Neural cell (in vitro differentiated cells): Measurements from ENCODE around the gene ZZZ3. TPM values are rescaled to one million over a fixed set of nuclear protein-coding genes. Genes with fewer than 3 reads are reported as not detected.

Experiments
- H2AFZ ChIP-seq: fragments of 200-600, 300-800 bp; sonication (generic), shearing (Covaris generic); 2 replicates; pipeline ENCODE4 v1.6.0; 2014; ENCODE audit warnings: low read depth, mild to moderate bottlenecking, antibody characterized with exemption, low read length, moderate library complexity
- H3F3A ChIP-seq: fragments of 200-600 bp; shearing (Covaris generic); 2 replicates; pipeline ENCODE4 v1.6.1; 2016; ENCODE audit warnings: mild to moderate bottlenecking, moderate library complexity, mixed read lengths, antibody characterized with exemption, low read length; ENCODE audit not compliant: insufficient read depth, poor library complexity, severe bottlenecking
- H3K27ac ChIP-seq: fragments of 200-600, 300-800 bp; sonication (generic), shearing (Covaris generic); 2 replicates; pipeline ENCODE4 v1.5.1; 2014; ENCODE audit warnings: mild to moderate bottlenecking, low read length, moderate library complexity
- H3K27me3 ChIP-seq: fragments of 300-800, 200-600 bp; sonication (generic), shearing (Covaris generic); 2 replicates; pipeline ENCODE4 v1.6.0; 2014; ENCODE audit warnings: mild to moderate bottlenecking, low read depth, low read length, moderate library complexity; ENCODE audit not compliant: insufficient read depth
- H3K36me3 ChIP-seq: fragments of 300-800, 200-600 bp; sonication (generic), shearing (Covaris generic); 2 replicates; pipeline ENCODE4 v1.5.1; 2014; ENCODE audit warnings: mild to moderate bottlenecking, antibody characterized with exemption, low read length, moderate library complexity; ENCODE audit not compliant: insufficient read depth
- H3K4me2 ChIP-seq: fragments of 300-800, 200-600 bp; sonication (generic), shearing (Covaris generic); 2 replicates; pipeline ENCODE4 v1.6.0; 2014; ENCODE audit warnings: mild to moderate bottlenecking, low read length
- H3K4me3 ChIP-seq: fragments of 300-800, 200-600 bp; sonication (generic), shearing (Covaris generic); 2 replicates; pipeline ENCODE4 v1.5.1; 2014; ENCODE audit warnings: mild to moderate bottlenecking, low read length, moderate library complexity
- H3K79me2 ChIP-seq: fragments of 200-600 bp; shearing (Covaris generic); replicated peaks from 2 replicates; pipeline ENCODE4 v1.6.0; 2014; ENCODE audit warnings: mild to moderate bottlenecking, low read length, moderate library complexity; ENCODE audit not compliant: insufficient read depth
- H3K9ac ChIP-seq: fragments of 300-800, 200-600 bp; sonication (generic), shearing (Covaris generic); 2 replicates; pipeline ENCODE4 v1.6.1; 2016; ENCODE audit warnings: mild to moderate bottlenecking, low read length, mixed read lengths
- H3K9me2 ChIP-seq: fragments of 200-600 bp; shearing (Covaris generic); 2 replicates; pipeline ENCODE4 v1.6.1; 2016; ENCODE audit warnings: mild to moderate bottlenecking, low read length, mixed read lengths; ENCODE audit not compliant: insufficient read depth
- H3K9me3 ChIP-seq: fragments of 200-600, 300-800 bp; sonication (generic), shearing (Covaris generic); 2 replicates; pipeline ENCODE4 v1.6.1; 2016; ENCODE audit warnings: mild to moderate bottlenecking, mixed run types, low read length, moderate library complexity, mixed read lengths
- H4K20me1 ChIP-seq: fragments of 200-600 bp; shearing (Covaris generic); 2 replicates; pipeline ENCODE4 v1.6.1; 2016; ENCODE audit warnings: mild to moderate bottlenecking, mixed run types; ENCODE audit not compliant: insufficient read depth
- EP300 ChIP-seq: fragments of 450-650 bp; conservative IDR thresholded peaks from 2 replicates; pipeline ENCODE4 v1.6.1; 2014; ENCODE audit warnings: antibody characterized with exemption, mild to moderate bottlenecking, moderate library complexity; ENCODE audit not compliant: poor library complexity, severe bottlenecking
- EZH2 ChIP-seq: fragments of 200-600, 300-800 bp; shearing (Covaris generic), sonication (generic); IDR thresholded peaks from 2 replicates; pipeline ENCODE4 v1.6.1; 2014; ENCODE audit warnings: antibody characterized with exemption, low read length, borderline replicate concordance, mild to moderate bottlenecking; ENCODE audit not compliant: insufficient read depth, poor library complexity, severe bottlenecking
- MXI1 ChIP-seq: fragments of 450-650 bp; conservative IDR thresholded peaks from 2 replicates; pipeline ENCODE4 v1.6.1; 2014; ENCODE audit warnings: antibody characterized with exemption, mild to moderate bottlenecking; ENCODE audit not compliant: poor library complexity, severe bottlenecking
- POLR2AphosphoS5 ChIP-seq: IDR thresholded peaks from 2 replicates; pipeline ENCODE4 v1.6.1; 2012
- RAD21 ChIP-seq: fragments of 450-650 bp; conservative IDR thresholded peaks from 2 replicates; pipeline ENCODE4 v1.6.1; 2014; ENCODE audit warnings: antibody characterized with exemption, mild to moderate bottlenecking, moderate library complexity
- SMC3 ChIP-seq: fragments of 450-650 bp; conservative IDR thresholded peaks from 2 replicates; pipeline ENCODE4 v1.6.1; 2014; ENCODE audit warnings: antibody characterized with exemption, mild to moderate bottlenecking, moderate library complexity; ENCODE audit not compliant: poor library complexity
- TAF1 ChIP-seq: IDR thresholded peaks from 2 replicates; pipeline ENCODE4 v1.6.1; 2012; ENCODE audit warnings: low read depth
- polyA plus RNA-seq: library from polyadenylated mRNA; depleted of rRNA; stranded (reverse); fragments of >200 nt; gene quantifications from 2 replicates; pipeline ENCODE4 v1.2.3, GENCODE V29; 2014
- TF ChIP-seq, protein P1 (sequence below): fragments of 450-650 bp; IDR thresholded peaks from 2 replicates; pipeline ENCODE4 v1.5.1; 2014; ENCODE audit warnings: antibody characterized with exemption, mild to moderate bottlenecking, moderate library complexity; ENCODE audit not compliant: poor library complexity, severe bottlenecking
- TF ChIP-seq, protein P2 (sequence below): IDR thresholded peaks from 2 replicates; pipeline ENCODE4 v1.6.1; 2012; ENCODE audit warnings: borderline replicate concordance

The ZZZ3 gene
- polyA plus RNA-seq, 1 donor from 2014 or later, result 48.5 TPM

DNA sequence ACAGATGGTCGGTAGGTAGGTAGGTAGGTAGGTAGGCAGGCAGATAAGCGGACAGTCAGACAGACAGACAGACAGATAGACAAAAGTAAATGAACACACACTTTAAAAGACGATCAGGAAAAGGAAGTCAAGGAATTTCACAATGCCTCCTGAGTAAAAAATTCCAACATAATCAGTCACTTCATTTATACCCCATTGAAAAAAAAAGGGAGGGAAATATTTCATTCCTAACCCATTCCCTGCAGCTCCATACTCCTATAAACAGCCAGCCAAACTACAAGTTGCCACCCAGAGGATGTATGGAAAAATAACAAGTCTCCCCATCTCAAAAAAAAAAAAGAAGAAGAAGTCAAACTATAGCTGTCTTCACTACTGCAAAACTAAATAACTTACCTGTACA, 43.4 kb downstream of the ZZZ3 start:
- H3F3A ChIP-seq, result no peaks in the 10 kb centered on the region
- no peaks in the 10 kb centered on the region for H3K9me3 ChIP-seq
- H4K20me1 ChIP-seq, result no peaks in the 10 kb centered on the region
- no peak overlapping the region for H2AFZ ChIP-seq
- H3K4me3 ChIP-seq, result no peak overlapping the region
- H3K27me3 ChIP-seq, result no peaks in the 10 kb centered on the region
- no peak overlapping the region for H3K4me2 ChIP-seq
- TF ChIP-seq, protein P1, sequence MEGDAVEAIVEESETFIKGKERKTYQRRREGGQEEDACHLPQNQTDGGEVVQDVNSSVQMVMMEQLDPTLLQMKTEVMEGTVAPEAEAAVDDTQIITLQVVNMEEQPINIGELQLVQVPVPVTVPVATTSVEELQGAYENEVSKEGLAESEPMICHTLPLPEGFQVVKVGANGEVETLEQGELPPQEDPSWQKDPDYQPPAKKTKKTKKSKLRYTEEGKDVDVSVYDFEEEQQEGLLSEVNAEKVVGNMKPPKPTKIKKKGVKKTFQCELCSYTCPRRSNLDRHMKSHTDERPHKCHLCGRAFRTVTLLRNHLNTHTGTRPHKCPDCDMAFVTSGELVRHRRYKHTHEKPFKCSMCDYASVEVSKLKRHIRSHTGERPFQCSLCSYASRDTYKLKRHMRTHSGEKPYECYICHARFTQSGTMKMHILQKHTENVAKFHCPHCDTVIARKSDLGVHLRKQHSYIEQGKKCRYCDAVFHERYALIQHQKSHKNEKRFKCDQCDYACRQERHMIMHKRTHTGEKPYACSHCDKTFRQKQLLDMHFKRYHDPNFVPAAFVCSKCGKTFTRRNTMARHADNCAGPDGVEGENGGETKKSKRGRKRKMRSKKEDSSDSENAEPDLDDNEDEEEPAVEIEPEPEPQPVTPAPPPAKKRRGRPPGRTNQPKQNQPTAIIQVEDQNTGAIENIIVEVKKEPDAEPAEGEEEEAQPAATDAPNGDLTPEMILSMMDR, result no peak
- no peak for TF ChIP-seq RAD21
- TF ChIP-seq POLR2AphosphoS5, result no peak
- TF ChIP-seq SMC3, result no peak
- no peak for TF ChIP-seq EZH2
- no peak for TF ChIP-seq TAF1
- TF ChIP-seq, protein P2, sequence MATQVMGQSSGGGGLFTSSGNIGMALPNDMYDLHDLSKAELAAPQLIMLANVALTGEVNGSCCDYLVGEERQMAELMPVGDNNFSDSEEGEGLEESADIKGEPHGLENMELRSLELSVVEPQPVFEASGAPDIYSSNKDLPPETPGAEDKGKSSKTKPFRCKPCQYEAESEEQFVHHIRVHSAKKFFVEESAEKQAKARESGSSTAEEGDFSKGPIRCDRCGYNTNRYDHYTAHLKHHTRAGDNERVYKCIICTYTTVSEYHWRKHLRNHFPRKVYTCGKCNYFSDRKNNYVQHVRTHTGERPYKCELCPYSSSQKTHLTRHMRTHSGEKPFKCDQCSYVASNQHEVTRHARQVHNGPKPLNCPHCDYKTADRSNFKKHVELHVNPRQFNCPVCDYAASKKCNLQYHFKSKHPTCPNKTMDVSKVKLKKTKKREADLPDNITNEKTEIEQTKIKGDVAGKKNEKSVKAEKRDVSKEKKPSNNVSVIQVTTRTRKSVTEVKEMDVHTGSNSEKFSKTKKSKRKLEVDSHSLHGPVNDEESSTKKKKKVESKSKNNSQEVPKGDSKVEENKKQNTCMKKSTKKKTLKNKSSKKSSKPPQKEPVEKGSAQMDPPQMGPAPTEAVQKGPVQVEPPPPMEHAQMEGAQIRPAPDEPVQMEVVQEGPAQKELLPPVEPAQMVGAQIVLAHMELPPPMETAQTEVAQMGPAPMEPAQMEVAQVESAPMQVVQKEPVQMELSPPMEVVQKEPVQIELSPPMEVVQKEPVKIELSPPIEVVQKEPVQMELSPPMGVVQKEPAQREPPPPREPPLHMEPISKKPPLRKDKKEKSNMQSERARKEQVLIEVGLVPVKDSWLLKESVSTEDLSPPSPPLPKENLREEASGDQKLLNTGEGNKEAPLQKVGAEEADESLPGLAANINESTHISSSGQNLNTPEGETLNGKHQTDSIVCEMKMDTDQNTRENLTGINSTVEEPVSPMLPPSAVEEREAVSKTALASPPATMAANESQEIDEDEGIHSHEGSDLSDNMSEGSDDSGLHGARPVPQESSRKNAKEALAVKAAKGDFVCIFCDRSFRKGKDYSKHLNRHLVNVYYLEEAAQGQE, result no peak
- TF ChIP-seq MXI1, result no peak
- H3K36me3 ChIP-seq, result no peaks in the 10 kb centered on the region
- no peaks in the 10 kb centered on the region for H3K9me2 ChIP-seq
- H3K79me2 ChIP-seq, result peaks cover 3% of the 10 kb centered on the region
- no peak overlapping the region for H3K27ac ChIP-seq
- H3K9ac ChIP-seq, result no peak overlapping the region

DNA sequence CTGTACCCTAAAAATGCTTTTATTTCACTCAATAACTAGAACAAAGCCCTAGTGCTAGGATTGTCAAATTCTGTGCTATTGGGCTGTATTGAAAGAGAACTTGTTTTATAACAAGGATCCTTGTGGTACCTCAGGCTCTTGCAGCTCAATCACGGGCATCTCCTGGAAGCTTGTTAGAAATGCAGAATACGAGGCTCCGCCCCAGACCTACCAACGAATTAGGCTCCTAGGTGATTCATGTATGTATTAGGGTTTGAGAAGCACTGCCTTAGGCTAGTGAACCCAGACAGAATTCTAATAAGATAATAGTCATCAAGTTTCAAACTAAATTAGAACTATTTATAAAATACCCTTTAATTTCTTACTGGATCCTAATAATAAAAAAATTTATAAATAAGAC, 45.6 kb downstream of the ZZZ3 start:
- Histone ChIP-seq H3F3A (no peaks in the 10 kb centered on the region), H3K27me3 (no peaks in the 10 kb centered on the region), H3K79me2 (peaks cover 3% of the 10 kb centered on the region), H4K20me1 (no peaks in the 10 kb centered on the region), H3K9ac (no peak overlapping the region), H3K9me2 (no peaks in the 10 kb centered on the region), H3K4me3 (no peak overlapping the region), H3K36me3 (no peaks in the 10 kb centered on the region), H3K4me2 (no peak overlapping the region), H3K9me3 (no peaks in the 10 kb centered on the region), H2AFZ (no peak overlapping the region), H3K27ac (no peak overlapping the region)
- TF ChIP-seq POLR2AphosphoS5 (no peak), EZH2 (no peak), SMC3 (no peak), MXI1 (no peak), RAD21 (no peak), EP300 (no peak), TAF1 (no peak)
- TF ChIP-seq, protein P2, result no peak
- TF ChIP-seq, protein P1, result no peak
